NOMO-1 treated with DMSO at 0.1 percent for 48 hours (cell line): ENCODE data around the gene SGCD.

ENCODE experiments used
- DNase-seq: peaks from one replicate; lab custom pipeline; 2025; ENCODE audit not compliant: unreplicated experiment; lab: John Stamatoyannopoulos, UW

SGCD gene

GRCh38 chr5:156400231-156400986, 73.4 kb downstream of the SGCD start:
- DNase-seq, result no peak

- no peak for DNase-seq
Observed at GRCh38 chr5:156401804-156402203, 74.8 kb downstream of the SGCD start.

GRCh38 chr5:156402387-156402921, 75.5 kb downstream of the SGCD start:
- peak; percentile 2 for DNase-seq

- DNase-seq, result no peak
Observed at GRCh38 chr5:156405988-156406387, 79.0 kb downstream of the SGCD start.

GRCh38 chr5:156407251-156407650, 80.3 kb downstream of the SGCD start:
- DNase-seq, result no peak

- no peak for DNase-seq
Observed at GRCh38 chr5:156409834-156410233, 82.9 kb downstream of the SGCD start.

- DNase-seq, result peak; percentile 13
Observed at GRCh38 chr5:156411185-156411613, 84.2 kb downstream of the SGCD start.

GRCh38 chr5:156411957-156412356, 85.0 kb downstream of the SGCD start:
- no peak for DNase-seq

- no peak for DNase-seq
Observed at GRCh38 chr5:156414391-156414790, 87.4 kb downstream of the SGCD start.

- DNase-seq, result no peak
Observed at GRCh38 chr5:156419661-156420060, 92.7 kb downstream of the SGCD start.

- DNase-seq, result no peak
Observed at GRCh38 chr5:156420665-156421064, 93.7 kb downstream of the SGCD start.

- DNase-seq, result no peak
Observed at GRCh38 chr5:156421798-156422197, 94.8 kb downstream of the SGCD start.

- DNase-seq, result peak; percentile 16
Observed at GRCh38 chr5:156423597-156423996, 96.6 kb downstream of the SGCD start.

- DNase-seq, result peak; percentile 20
Observed at GRCh38 chr5:156427315-156427714, 100.4 kb downstream of the SGCD start.

- no peak for DNase-seq
Observed at GRCh38 chr5:156431956-156432829, 105.2 kb downstream of the SGCD start.

- no peak for DNase-seq
Observed at GRCh38 chr5:156432830-156433105, 105.8 kb downstream of the SGCD start.

GRCh38 chr5:156434471-156434870, 107.5 kb downstream of the SGCD start:
- DNase-seq, result no peak

- DNase-seq, result no peak
Observed at GRCh38 chr5:156435101-156435500, 108.1 kb downstream of the SGCD start.

- DNase-seq, result no peak
Observed at GRCh38 chr5:156438076-156438475, 111.1 kb downstream of the SGCD start.

- DNase-seq, result no peak
Observed at GRCh38 chr5:156444753-156445291, 117.9 kb downstream of the SGCD start.

- no peak for DNase-seq
Observed at GRCh38 chr5:156446526-156446925, 119.6 kb downstream of the SGCD start.

GRCh38 chr5:156450778-156451177, 123.8 kb downstream of the SGCD start:
- no peak for DNase-seq
